Measurements from ENCODE around the gene BTNL2.

BTNL2 gene

GRCh38 chr6:32379545-32379944, 27.4 kb downstream of the BTNL2 start:
- no peak overlapping the region for H3K27ac ChIP-seq (ENCODE audit: low read length)
- DNase-seq: no peak
- no peaks in the 10 kb centered on the region for H3K9me2 ChIP-seq (replicated peaks; ENCODE audit: insufficient read depth, low read length)
- no peaks in the 10 kb centered on the region for H4K20me1 ChIP-seq (ENCODE audit: insufficient read depth, low read length)
- no peaks in the 10 kb centered on the region for H3K79me2 ChIP-seq (ENCODE audit: low read length)
- H3K27me3 ChIP-seq (replicated peaks; ENCODE audit: insufficient read depth, low read length): 0 out of 2 replicates have a peak, but pooled peaks cover 3% of the 10 kb centered on the region
- no peaks in the 10 kb centered on the region for H3K9me3 ChIP-seq (replicated peaks; ENCODE audit: insufficient read depth, low read length)
- no peak overlapping the region for H3K4me2 ChIP-seq (ENCODE audit: low read depth, low read length)
- no peaks in the 10 kb centered on the region for H3K36me3 ChIP-seq (replicated peaks; ENCODE audit: insufficient read depth, low read length)
- no peaks in the 10 kb centered on the region for H3F3A ChIP-seq (ENCODE audit: insufficient read depth, low read length)
- H3K4me3 ChIP-seq (ENCODE audit: low read length): no peak overlapping the region
- TF ChIP-seq EZH2 (optimal IDR thresholded peaks at IDR 0.05; ENCODE audit: low read depth, low read length): no peak
- TF ChIP-seq, protein P1, sequence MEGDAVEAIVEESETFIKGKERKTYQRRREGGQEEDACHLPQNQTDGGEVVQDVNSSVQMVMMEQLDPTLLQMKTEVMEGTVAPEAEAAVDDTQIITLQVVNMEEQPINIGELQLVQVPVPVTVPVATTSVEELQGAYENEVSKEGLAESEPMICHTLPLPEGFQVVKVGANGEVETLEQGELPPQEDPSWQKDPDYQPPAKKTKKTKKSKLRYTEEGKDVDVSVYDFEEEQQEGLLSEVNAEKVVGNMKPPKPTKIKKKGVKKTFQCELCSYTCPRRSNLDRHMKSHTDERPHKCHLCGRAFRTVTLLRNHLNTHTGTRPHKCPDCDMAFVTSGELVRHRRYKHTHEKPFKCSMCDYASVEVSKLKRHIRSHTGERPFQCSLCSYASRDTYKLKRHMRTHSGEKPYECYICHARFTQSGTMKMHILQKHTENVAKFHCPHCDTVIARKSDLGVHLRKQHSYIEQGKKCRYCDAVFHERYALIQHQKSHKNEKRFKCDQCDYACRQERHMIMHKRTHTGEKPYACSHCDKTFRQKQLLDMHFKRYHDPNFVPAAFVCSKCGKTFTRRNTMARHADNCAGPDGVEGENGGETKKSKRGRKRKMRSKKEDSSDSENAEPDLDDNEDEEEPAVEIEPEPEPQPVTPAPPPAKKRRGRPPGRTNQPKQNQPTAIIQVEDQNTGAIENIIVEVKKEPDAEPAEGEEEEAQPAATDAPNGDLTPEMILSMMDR (IDR thresholded peaks at IDR 0.05; ENCODE audit: low read length): no peak
- no peak for TF ChIP-seq EZH2phosphoT487 (IDR thresholded peaks at IDR 0.05; ENCODE audit: low read length)
- no peak overlapping the region for H3K9ac ChIP-seq (ENCODE audit: low read length)
- no peaks in the 10 kb centered on the region for H3K4me1 ChIP-seq (ENCODE audit: low read length)
- H2AFZ ChIP-seq (ENCODE audit: low read length): no peak overlapping the region

DNA sequence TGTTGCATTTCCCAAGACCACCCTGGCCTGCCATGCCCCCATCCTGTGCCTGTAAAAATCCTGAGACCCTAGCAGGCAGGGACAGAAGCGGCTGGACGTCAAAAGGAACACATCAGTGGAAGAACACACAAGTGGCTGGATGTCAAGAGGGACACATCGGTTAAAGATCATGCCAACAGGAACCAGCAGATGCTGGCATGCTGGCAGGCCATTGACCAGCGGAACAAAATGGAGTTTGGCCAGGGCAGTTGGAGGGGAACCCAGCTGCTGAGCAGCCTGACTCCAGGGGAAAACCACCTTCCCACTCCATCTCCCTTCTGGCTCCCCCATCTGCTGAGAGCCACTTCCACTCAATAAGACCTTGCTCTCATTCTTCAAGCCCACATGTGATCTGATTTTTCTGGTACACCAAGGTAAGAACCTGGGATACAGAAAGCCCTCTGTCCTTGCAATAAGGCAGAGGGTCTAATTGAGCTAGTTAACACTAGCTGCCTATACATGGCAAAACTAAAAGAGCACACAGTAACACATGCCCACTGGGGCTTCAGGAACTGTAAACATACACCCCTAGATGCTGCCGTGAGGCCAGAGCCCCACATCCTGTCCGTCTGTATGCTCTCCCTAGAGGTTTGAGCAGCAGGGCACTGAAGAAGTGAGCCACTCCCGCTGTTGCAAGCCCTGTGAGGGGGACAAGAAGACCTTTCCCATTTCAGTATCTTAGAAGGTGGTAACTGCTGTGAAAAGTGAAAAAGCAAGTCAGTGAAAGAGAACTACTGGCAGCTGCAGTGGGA, 31.0 kb downstream of the BTNL2 start:
- H3K27me3 ChIP-seq (replicated peaks; ENCODE audit: insufficient read depth, low read length): no peaks in the 10 kb centered on the region
- no peaks in the 10 kb centered on the region for H3K79me2 ChIP-seq (ENCODE audit: low read length)
- no peaks in the 10 kb centered on the region for H3K4me1 ChIP-seq (ENCODE audit: low read length)
- DNase-seq: no peak
- H4K20me1 ChIP-seq (ENCODE audit: insufficient read depth, low read length): no peaks in the 10 kb centered on the region
- no peak overlapping the region for H3K4me2 ChIP-seq (ENCODE audit: low read depth, low read length)
- no peak overlapping the region for H3K27ac ChIP-seq (ENCODE audit: low read length)
- no peaks in the 10 kb centered on the region for H3K36me3 ChIP-seq (replicated peaks; ENCODE audit: insufficient read depth, low read length)
- no peak overlapping the region for H3K4me3 ChIP-seq (ENCODE audit: low read length)
- H3K9ac ChIP-seq (ENCODE audit: low read length): no peak overlapping the region
- no peaks in the 10 kb centered on the region for H3K9me2 ChIP-seq (replicated peaks; ENCODE audit: insufficient read depth, low read length)
- H3F3A ChIP-seq (ENCODE audit: insufficient read depth, low read length): no peaks in the 10 kb centered on the region
- no peak for TF ChIP-seq EZH2 (optimal IDR thresholded peaks at IDR 0.05; ENCODE audit: low read depth, low read length)
- no peaks in the 10 kb centered on the region for H3K9me3 ChIP-seq (replicated peaks; ENCODE audit: insufficient read depth, low read length)
- H2AFZ ChIP-seq (ENCODE audit: low read length): no peak overlapping the region

GRCh38 chr6:32371803-32372202, 35.2 kb downstream of the BTNL2 start, which contains the start of gene TSBP1:
TSBP1 (minus strand) TSS chr6:32371903; CDS start chr6:32371706, 197 bp downstream.
- Histone ChIP-seq H4K20me1 (ENCODE audit: insufficient read depth, low read length) (no peaks in the 10 kb centered on the region), H3K79me2 (ENCODE audit: low read length) (no peaks in the 10 kb centered on the region), H3K9me2 (replicated peaks; ENCODE audit: insufficient read depth, low read length) (no peaks in the 10 kb centered on the region), H3K4me1 (ENCODE audit: low read length) (no peaks in the 10 kb centered on the region), H3K27ac (ENCODE audit: low read length) (no peak within 1 kb of the TSS), H3K4me2 (ENCODE audit: low read depth, low read length) (no peak within 1 kb of the TSS), H3K36me3 (replicated peaks; ENCODE audit: insufficient read depth, low read length) (no peaks in the 10 kb centered on the region), H3K9me3 (replicated peaks; ENCODE audit: insufficient read depth, low read length) (no peaks in the 10 kb centered on the region), H3K27me3 (replicated peaks; ENCODE audit: insufficient read depth, low read length) (no peaks in the 10 kb centered on the region), H2AFZ (ENCODE audit: low read length) (no peak within 1 kb of the TSS), H3F3A (ENCODE audit: insufficient read depth, low read length) (no peaks in the 10 kb centered on the region), H3K9ac (ENCODE audit: low read length) (no peak within 1 kb of the TSS), H3K4me3 (ENCODE audit: low read length) (no peak within 1 kb of the TSS)
- no peak for DNase-seq
- TF ChIP-seq, protein P1 (IDR thresholded peaks at IDR 0.05; ENCODE audit: low read length): no peak
- TF ChIP-seq EZH2 (optimal IDR thresholded peaks at IDR 0.05; ENCODE audit: low read depth, low read length): no peak
- no peak for TF ChIP-seq EZH2phosphoT487 (IDR thresholded peaks at IDR 0.05; ENCODE audit: low read length)

GRCh38 chr6:32371229-32371628, 35.8 kb downstream of the BTNL2 start:
- no peak for DNase-seq
- Histone ChIP-seq H3K4me2 (ENCODE audit: low read depth, low read length) (no peak overlapping the region), H3F3A (ENCODE audit: insufficient read depth, low read length) (no peaks in the 10 kb centered on the region), H3K27me3 (replicated peaks; ENCODE audit: insufficient read depth, low read length) (no peaks in the 10 kb centered on the region), H3K79me2 (ENCODE audit: low read length) (no peaks in the 10 kb centered on the region), H3K36me3 (replicated peaks; ENCODE audit: insufficient read depth, low read length) (no peaks in the 10 kb centered on the region), H3K4me1 (ENCODE audit: low read length) (no peaks in the 10 kb centered on the region), H3K9me2 (replicated peaks; ENCODE audit: insufficient read depth, low read length) (no peaks in the 10 kb centered on the region), H3K9me3 (replicated peaks; ENCODE audit: insufficient read depth, low read length) (no peaks in the 10 kb centered on the region), H3K27ac (ENCODE audit: low read length) (no peak overlapping the region), H2AFZ (ENCODE audit: low read length) (no peak overlapping the region), H3K9ac (ENCODE audit: low read length) (no peak overlapping the region), H3K4me3 (ENCODE audit: low read length) (no peak overlapping the region), H4K20me1 (ENCODE audit: insufficient read depth, low read length) (no peaks in the 10 kb centered on the region)
- TF ChIP-seq EZH2 (optimal IDR thresholded peaks at IDR 0.05; ENCODE audit: low read depth, low read length) (no peak), EZH2phosphoT487 (IDR thresholded peaks at IDR 0.05; ENCODE audit: low read length) (no peak)
- TF ChIP-seq, protein P1 (IDR thresholded peaks at IDR 0.05; ENCODE audit: low read length): no peak
